Measurements from ENCODE around the gene EPHA3. TPM values are rescaled to one million over a fixed set of nuclear protein-coding genes. Genes with fewer than 3 reads are reported as not detected.

Gene EPHA3
- total RNA-seq, 1 donor: 10.9 TPM

DNA sequence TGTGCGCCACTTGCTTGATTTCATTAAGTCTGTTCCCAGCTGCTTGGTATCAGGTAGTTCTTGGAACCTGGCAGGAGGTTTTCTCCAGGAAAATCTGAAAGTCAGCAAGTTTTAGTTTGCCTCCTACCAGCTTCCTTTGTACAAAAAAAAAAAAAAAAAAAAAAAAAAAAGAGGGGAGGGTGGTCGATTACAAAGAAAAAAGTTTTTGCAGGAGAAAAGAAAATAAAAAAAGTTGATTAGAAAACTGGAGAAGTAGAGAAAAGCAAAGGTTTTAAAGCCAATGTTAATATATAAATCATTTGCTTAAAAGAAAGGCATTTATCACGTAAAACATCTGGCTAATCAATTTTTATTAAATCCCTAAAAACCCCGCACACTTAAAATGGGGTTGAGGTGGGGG lies 5.9 kb downstream of the EPHA3 start:
- TF ChIP-seq, protein P1, sequence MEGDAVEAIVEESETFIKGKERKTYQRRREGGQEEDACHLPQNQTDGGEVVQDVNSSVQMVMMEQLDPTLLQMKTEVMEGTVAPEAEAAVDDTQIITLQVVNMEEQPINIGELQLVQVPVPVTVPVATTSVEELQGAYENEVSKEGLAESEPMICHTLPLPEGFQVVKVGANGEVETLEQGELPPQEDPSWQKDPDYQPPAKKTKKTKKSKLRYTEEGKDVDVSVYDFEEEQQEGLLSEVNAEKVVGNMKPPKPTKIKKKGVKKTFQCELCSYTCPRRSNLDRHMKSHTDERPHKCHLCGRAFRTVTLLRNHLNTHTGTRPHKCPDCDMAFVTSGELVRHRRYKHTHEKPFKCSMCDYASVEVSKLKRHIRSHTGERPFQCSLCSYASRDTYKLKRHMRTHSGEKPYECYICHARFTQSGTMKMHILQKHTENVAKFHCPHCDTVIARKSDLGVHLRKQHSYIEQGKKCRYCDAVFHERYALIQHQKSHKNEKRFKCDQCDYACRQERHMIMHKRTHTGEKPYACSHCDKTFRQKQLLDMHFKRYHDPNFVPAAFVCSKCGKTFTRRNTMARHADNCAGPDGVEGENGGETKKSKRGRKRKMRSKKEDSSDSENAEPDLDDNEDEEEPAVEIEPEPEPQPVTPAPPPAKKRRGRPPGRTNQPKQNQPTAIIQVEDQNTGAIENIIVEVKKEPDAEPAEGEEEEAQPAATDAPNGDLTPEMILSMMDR (IDR thresholded peaks at IDR 0.05; ENCODE audit: extremely low read depth, low read depth, low read length): no peak
- H3K4me2 ChIP-seq (ENCODE audit: insufficient read depth, low read length): no peak overlapping the region
- no peak overlapping the region for H2AFZ ChIP-seq (ENCODE audit: low read length)
- H3K27ac ChIP-seq (ENCODE audit: low read depth, low read length): no peak overlapping the region
- no peak overlapping the region for H3K4me3 ChIP-seq (ENCODE audit: insufficient read depth, low read length)
- H3K79me2 ChIP-seq (ENCODE audit: insufficient read depth, low read length): no peaks in the 10 kb centered on the region
- no peaks in the 10 kb centered on the region for H3K4me1 ChIP-seq (ENCODE audit: insufficient read depth, low read length)
- DNase-seq (ENCODE audit: insufficient read length, low spot score, missing footprints): no peak
- H4K20me1 ChIP-seq (ENCODE audit: insufficient read depth, low read length): no peaks in the 10 kb centered on the region
- H3K36me3 ChIP-seq (ENCODE audit: insufficient read depth, low read length): no peaks in the 10 kb centered on the region
- no peaks in the 10 kb centered on the region for H3K27me3 ChIP-seq (ENCODE audit: insufficient read depth, low read length)
- no peaks in the 10 kb centered on the region for H3K9me3 ChIP-seq (ENCODE audit: low read depth, low read length)

DNA sequence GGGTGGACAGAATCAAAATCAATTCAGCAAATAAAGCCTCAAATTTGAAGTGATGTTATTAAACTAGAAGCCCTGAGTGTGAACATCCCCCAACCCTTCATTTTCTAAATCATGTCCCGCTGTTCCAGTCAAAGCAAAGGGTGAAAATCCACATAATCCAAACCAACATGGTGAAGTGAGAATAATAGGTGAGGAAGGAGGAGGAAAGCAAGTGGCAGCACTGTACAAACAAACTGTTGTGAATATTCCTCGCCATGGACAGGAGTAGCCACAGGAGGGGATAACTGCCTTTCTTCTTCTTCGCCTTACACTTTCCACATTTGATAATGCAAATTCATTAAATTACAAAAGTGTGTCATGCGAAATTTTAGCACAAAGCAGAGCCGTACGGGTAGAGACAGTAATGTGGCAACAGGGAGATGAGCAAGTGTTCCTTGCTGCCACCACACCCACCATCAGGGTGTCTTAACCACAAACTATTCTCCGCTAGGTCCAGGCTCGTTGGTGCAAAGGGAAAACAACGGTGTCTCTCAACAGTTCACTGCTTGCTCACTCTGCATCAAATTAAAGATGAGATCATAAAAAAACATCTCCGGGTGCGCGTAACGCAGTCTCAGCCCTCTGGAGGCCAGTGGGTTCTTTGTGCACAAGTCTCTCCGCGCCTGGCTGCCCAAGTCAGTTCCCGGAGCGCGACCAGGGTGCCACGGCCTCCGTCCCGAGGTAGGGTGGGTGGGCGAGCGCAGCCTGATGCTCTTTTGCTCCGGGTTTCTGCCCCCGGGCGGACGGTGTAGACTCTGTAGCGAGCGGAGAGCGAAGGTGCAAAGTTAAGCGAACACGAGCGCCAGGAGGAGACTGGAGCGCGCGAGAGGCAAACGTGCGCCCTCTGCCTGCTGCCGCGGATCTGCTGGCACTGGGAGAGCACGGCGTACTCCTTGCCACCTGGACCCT lies 6.7 kb downstream of the EPHA3 start:
- Histone ChIP-seq H4K20me1 (ENCODE audit: insufficient read depth, low read length) (no peaks in the 10 kb centered on the region), H3K79me2 (ENCODE audit: insufficient read depth, low read length) (no peaks in the 10 kb centered on the region), H3K27ac (ENCODE audit: low read depth, low read length) (no peak overlapping the region), H2AFZ (ENCODE audit: low read length) (peak overlapping the region; percentile 82), H3K4me2 (ENCODE audit: insufficient read depth, low read length) (peak overlapping the region; percentile 88), H3K36me3 (ENCODE audit: insufficient read depth, low read length) (no peaks in the 10 kb centered on the region), H3K4me3 (ENCODE audit: insufficient read depth, low read length) (peak overlapping the region; percentile 72), H3K9me3 (ENCODE audit: low read depth, low read length) (no peaks in the 10 kb centered on the region), H3K27me3 (ENCODE audit: insufficient read depth, low read length) (no peaks in the 10 kb centered on the region), H3K4me1 (ENCODE audit: insufficient read depth, low read length) (no peaks in the 10 kb centered on the region)
- peak; percentile 81 for DNase-seq (ENCODE audit: insufficient read length, low spot score, missing footprints)
- TF ChIP-seq, protein P1 (IDR thresholded peaks at IDR 0.05; ENCODE audit: extremely low read depth, low read depth, low read length): peak; percentile 71

DNA sequence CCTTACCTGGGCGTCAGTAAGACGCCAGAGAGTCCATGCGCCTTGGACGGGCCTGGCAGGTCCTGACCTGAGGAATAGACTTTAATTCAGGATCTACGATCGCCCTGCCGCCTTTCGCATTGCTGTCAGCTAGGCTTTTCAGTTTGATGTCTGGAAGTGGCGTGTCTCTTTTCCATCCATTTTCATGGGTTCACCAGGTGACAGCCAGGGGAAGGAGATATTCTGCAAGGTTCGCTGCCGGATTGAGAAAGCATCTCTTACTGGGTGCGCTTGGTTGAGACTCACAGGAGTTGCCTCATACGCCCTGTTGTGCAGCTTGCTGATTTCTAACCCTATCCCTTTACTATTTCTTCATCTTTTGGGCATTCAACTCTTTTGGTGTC lies 7.4 kb downstream of the EPHA3 start:
- Histone ChIP-seq H3K27me3 (ENCODE audit: insufficient read depth, low read length) (no peaks in the 10 kb centered on the region), H3K4me3 (ENCODE audit: insufficient read depth, low read length) (peak overlapping the region; percentile 72), H3K9me3 (ENCODE audit: low read depth, low read length) (no peaks in the 10 kb centered on the region), H3K79me2 (ENCODE audit: insufficient read depth, low read length) (no peaks in the 10 kb centered on the region), H4K20me1 (ENCODE audit: insufficient read depth, low read length) (no peaks in the 10 kb centered on the region), H3K36me3 (ENCODE audit: insufficient read depth, low read length) (no peaks in the 10 kb centered on the region), H3K4me2 (ENCODE audit: insufficient read depth, low read length) (peak overlapping the region; percentile 88), H2AFZ (ENCODE audit: low read length) (peak overlapping the region; percentile 82), H3K27ac (ENCODE audit: low read depth, low read length) (no peak overlapping the region), H3K4me1 (ENCODE audit: insufficient read depth, low read length) (no peaks in the 10 kb centered on the region)
- TF ChIP-seq, protein P1 (IDR thresholded peaks at IDR 0.05; ENCODE audit: extremely low read depth, low read depth, low read length): no peak
- no peak for DNase-seq (ENCODE audit: insufficient read length, low spot score, missing footprints)

DNA sequence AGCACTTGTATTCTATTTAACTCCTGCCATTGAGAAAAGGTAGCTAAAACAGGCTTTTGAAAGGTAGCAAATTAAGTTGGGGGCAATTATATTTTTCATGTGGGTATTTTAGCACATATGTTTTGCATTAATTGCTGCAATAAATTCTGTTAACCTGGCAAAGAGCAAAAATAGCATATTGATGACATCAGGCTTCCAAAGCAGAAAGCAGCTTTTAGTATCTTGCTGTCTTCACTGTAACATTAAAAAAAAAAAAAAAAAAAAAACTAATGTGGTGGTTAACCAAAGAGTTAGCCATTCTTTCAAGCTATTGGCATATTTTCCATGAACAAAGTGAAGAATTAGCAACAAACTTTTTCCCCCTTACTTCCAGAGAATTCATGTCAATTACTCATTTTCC lies 9.1 kb downstream of the EPHA3 start:
- Histone ChIP-seq H3K4me3 (ENCODE audit: insufficient read depth, low read length) (no peak overlapping the region), H4K20me1 (ENCODE audit: insufficient read depth, low read length) (no peaks in the 10 kb centered on the region), H3K27ac (ENCODE audit: low read depth, low read length) (no peak overlapping the region), H3K36me3 (ENCODE audit: insufficient read depth, low read length) (no peaks in the 10 kb centered on the region), H3K27me3 (ENCODE audit: insufficient read depth, low read length) (no peaks in the 10 kb centered on the region), H3K79me2 (ENCODE audit: insufficient read depth, low read length) (no peaks in the 10 kb centered on the region), H2AFZ (ENCODE audit: low read length) (no peak overlapping the region), H3K4me2 (ENCODE audit: insufficient read depth, low read length) (no peak overlapping the region), H3K9me3 (ENCODE audit: low read depth, low read length) (no peaks in the 10 kb centered on the region), H3K4me1 (ENCODE audit: insufficient read depth, low read length) (no peaks in the 10 kb centered on the region)
- DNase-seq (ENCODE audit: insufficient read length, low spot score, missing footprints): no peak
- TF ChIP-seq, protein P1 (IDR thresholded peaks at IDR 0.05; ENCODE audit: extremely low read depth, low read depth, low read length): no peak

Measured in osteoblast (primary cell).